Erythroblast (primary cell): ENCODE data around the gene EIF3K.

Experiments used
- GATA1 ChIP-seq: IDR thresholded peaks from 2 replicates; pipeline ENCODE4 v1.6.1; 2011; ENCODE audit warnings: low read depth, mild to moderate bottlenecking, control low read depth, low read length, moderate library complexity
- POLR2A ChIP-seq: IDR thresholded peaks from 2 replicates; pipeline ENCODE4 v1.6.1; 2011; ENCODE audit warnings: mild to moderate bottlenecking, low read length

DNA sequence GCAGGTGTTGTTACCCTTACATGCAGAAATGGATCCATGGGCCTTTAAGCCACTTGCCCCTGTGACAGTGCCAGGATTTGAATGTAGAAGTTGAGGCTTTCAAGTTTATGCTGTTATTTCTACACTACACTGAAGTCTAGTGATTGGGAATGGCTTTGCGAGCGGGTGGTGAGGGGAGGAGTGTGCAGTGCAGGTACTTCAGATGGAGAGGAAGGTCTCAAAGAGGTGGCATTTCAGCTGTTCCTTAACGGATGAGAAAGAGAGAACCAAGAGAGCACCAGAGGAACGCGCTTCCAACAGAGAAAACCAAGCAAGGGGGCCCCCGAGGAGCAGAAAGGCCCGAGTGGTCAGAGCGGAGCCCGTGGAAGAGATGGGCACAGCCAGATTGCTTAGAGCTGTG lies 41.7 kb downstream of the EIF3K start:
- TF ChIP-seq POLR2A = no peak
- no peak for TF ChIP-seq GATA1
